Liver (tissue), 3 donors: ENCODE data around the gene CHRNA7.

Experiments used
- EGR1 ChIP-seq, 2 donors: IDR thresholded peaks; 2 replicates each; pipeline ENCODE4 v1.6.1; 2016 to 2018; ENCODE audit warnings: antibody characterized with exemption in 2 of 2, low read depth in 2 of 2
- FOXA1 ChIP-seq: IDR thresholded peaks from 2 replicates; pipeline ENCODE4 v1.6.1; 2016; ENCODE audit warnings: antibody characterized with exemption
- GABPA ChIP-seq, 2 donors: IDR thresholded peaks in 1 of 2; conservative IDR thresholded peaks in 1 of 2; 2 replicates each; pipeline ENCODE4 v1.6.1; 2016; ENCODE audit warnings: antibody characterized with exemption in 2 of 2, mild to moderate bottlenecking in 1 of 2, moderate library complexity in 1 of 2
- HNF4A ChIP-seq, 2 donors: conservative IDR thresholded peaks; 2 replicates each; pipeline ENCODE4 v1.6.1; 2016; ENCODE audit warnings: antibody characterized with exemption in 2 of 2, mild to moderate bottlenecking in 2 of 2
- JUND ChIP-seq, 2 donors: IDR thresholded peaks; 2 replicates each; pipeline ENCODE4 v1.6.1; 2016; ENCODE audit warnings: antibody characterized with exemption in 2 of 2
- RAD21 ChIP-seq, 2 donors: IDR thresholded peaks; 2 replicates each; pipeline ENCODE4 v1.6.1; 2016; ENCODE audit warnings: antibody characterized with exemption in 2 of 2, mild to moderate bottlenecking in 2 of 2
- REST ChIP-seq: IDR thresholded peaks from 2 replicates; pipeline ENCODE4 v1.6.1; 2016; ENCODE audit warnings: antibody characterized with exemption, mild to moderate bottlenecking
- RXRA ChIP-seq, 2 donors: IDR thresholded peaks; 2 replicates each; pipeline ENCODE4 v1.6.1; 2017 to 2018; ENCODE audit warnings: antibody characterized with exemption in 2 of 2, mild to moderate bottlenecking in 1 of 2
- SP1 ChIP-seq: IDR thresholded peaks from 2 replicates; pipeline ENCODE4 v1.6.1; 2018; ENCODE audit warnings: antibody characterized with exemption, mild to moderate bottlenecking
- TAF1 ChIP-seq: conservative IDR thresholded peaks from 2 replicates; pipeline ENCODE4 v1.6.1; 2016; ENCODE audit warnings: antibody characterized with exemption, mild to moderate bottlenecking
- YY1 ChIP-seq: IDR thresholded peaks from 2 replicates; pipeline ENCODE4 v1.6.1; 2016; ENCODE audit warnings: antibody characterized with exemption, mild to moderate bottlenecking
- TF ChIP-seq, protein P1 (sequence below): fragments of 150-350 bp; IDR thresholded peaks from 2 replicates; pipeline ENCODE4 v1.5.1; 2017; ENCODE audit warnings: improper control_type of control experiment, low read depth, low read length; ENCODE audit not compliant: missing input control
- TF ChIP-seq, protein P2 (sequence below): IDR thresholded peaks from 2 replicates; pipeline ENCODE4 v1.6.1; 2016; ENCODE audit warnings: antibody characterized with exemption
- donor health status: healthy.
- donor health status: healthy.

DNA sequence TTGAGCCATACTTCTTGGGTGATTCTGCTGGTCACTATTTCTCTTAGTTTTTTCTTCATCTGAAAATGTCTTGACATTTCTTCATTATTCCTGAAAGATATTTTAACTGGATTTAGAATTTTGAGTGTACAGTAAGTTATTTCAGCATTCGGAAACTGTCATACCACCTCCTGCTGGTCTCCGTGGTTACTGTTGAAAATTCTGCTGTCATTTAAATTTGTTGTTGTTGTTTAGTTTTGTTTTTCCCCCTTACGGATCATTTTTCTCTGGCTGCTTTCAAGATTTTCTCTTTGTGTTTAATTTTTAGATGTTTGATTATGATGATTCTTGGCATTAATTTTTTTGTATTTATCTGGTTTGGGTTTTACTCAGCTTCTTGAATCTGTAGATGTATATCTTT, 100.5 kb downstream of the CHRNA7 start:
- TF ChIP-seq, protein P1, sequence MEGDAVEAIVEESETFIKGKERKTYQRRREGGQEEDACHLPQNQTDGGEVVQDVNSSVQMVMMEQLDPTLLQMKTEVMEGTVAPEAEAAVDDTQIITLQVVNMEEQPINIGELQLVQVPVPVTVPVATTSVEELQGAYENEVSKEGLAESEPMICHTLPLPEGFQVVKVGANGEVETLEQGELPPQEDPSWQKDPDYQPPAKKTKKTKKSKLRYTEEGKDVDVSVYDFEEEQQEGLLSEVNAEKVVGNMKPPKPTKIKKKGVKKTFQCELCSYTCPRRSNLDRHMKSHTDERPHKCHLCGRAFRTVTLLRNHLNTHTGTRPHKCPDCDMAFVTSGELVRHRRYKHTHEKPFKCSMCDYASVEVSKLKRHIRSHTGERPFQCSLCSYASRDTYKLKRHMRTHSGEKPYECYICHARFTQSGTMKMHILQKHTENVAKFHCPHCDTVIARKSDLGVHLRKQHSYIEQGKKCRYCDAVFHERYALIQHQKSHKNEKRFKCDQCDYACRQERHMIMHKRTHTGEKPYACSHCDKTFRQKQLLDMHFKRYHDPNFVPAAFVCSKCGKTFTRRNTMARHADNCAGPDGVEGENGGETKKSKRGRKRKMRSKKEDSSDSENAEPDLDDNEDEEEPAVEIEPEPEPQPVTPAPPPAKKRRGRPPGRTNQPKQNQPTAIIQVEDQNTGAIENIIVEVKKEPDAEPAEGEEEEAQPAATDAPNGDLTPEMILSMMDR = no peak
- TF ChIP-seq GABPA (IDR thresholded peaks at IDR 0.05 in 1 of 2, conservative IDR thresholded peaks at IDR 0.05 in 1 of 2) = no peak
- TF ChIP-seq, protein P2, sequence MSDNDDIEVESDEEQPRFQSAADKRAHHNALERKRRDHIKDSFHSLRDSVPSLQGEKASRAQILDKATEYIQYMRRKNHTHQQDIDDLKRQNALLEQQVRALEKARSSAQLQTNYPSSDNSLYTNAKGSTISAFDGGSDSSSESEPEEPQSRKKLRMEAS = no peak
- no peak for TF ChIP-seq HNF4A (conservative IDR thresholded peaks at IDR 0.05)
- no peak for TF ChIP-seq TAF1
- TF ChIP-seq YY1 = no peak
- no peak for TF ChIP-seq JUND (IDR thresholded peaks at IDR 0.05)
- TF ChIP-seq REST = no peak
- TF ChIP-seq RXRA (IDR thresholded peaks at IDR 0.05) = no peak
- TF ChIP-seq FOXA1 = no peak
- TF ChIP-seq EGR1 (IDR thresholded peaks at IDR 0.05; ENCODE audit: low read depth in 2 of 2) = no peak
- TF ChIP-seq RAD21 (IDR thresholded peaks at IDR 0.05) = no peak
- TF ChIP-seq SP1 = no peak
